ENCODE data around the gene FXYD2.

DNA sequence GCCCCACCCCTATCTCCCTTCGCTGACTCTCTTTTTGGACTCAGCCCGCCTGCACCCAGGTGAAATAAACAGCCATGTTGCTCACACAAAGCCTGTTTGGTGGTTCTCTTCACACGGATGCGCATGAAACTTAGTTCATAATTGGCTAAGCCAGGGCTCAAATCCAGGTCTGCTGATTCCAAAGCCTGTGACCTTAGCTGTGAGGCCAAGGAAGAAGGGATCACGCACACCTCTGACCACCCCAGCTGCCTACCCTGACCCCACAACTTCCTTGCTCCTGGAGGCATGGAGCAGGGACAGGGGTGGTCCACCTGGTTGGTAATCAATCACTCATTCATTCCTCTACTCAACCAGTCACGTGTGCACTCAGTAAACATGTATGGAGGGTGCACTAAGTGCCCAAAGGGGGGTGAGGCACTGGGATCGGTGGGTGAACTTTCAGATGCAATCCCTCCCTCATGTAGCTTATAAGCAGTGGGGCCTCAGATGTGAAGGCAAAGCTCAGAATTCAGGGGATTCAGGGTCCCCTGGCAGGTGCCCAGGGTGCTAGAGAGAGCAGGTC, 10.3 kb downstream of the FXYD2 start:
- TF ChIP-seq POLR2A (IDR thresholded peaks at IDR 0.05; ENCODE audit: low read depth, low read length), result no peak
- TF ChIP-seq RB1 (IDR thresholded peaks at IDR 0.05; ENCODE audit: borderline replicate concordance), result no peak
- no peak for TF ChIP-seq TBL1XR1 (IDR thresholded peaks at IDR 0.05; ENCODE audit: low read depth, low read length)
- no peak for TF ChIP-seq SMC3 (IDR thresholded peaks at IDR 0.05; ENCODE audit: borderline replicate concordance, low read length)
- no peak for TF ChIP-seq MEF2A (IDR thresholded peaks at IDR 0.05; ENCODE audit: insufficient read depth, low read depth, low read length)
